Activated T-helper 2 cell treated with anti-CD3 and anti-CD28 coated beads, Interferon-gamma antibody, Interleukin-2, Interleukin-4, amounts not matched to agents 10 μg/mL and 5 μg/mL and 100 μg/mL, durations not matched to agents 14 hours and 24 hours and 36 hours (primary cell): ENCODE results near the gene PDE2A. TPM values are rescaled to one million over a fixed set of nuclear protein-coding genes. Genes with fewer than 3 reads are reported as not detected.

Experiments
- DNase-seq: peaks from one replicate; pipeline ENCODE4 v3.0.0; 2021; ENCODE audit warnings: low spot score
- H3K27ac Mint-ChIP-seq: one replicate; pipeline ENCODE4 v1.8.0; 2021; ENCODE audit warnings: mixed read lengths
- H3K27me3 Mint-ChIP-seq: one replicate; pipeline ENCODE4 v1.8.0; 2021; ENCODE audit warnings: low read depth, mixed read lengths
- H3K36me3 Mint-ChIP-seq: one replicate; pipeline ENCODE4 v1.8.0; 2021; ENCODE audit warnings: low read depth, mixed read lengths
- H3K4me1 Mint-ChIP-seq: one replicate; pipeline ENCODE4 v1.8.0; 2021; ENCODE audit warnings: low read depth, mixed read lengths
- H3K4me3 Mint-ChIP-seq: one replicate; pipeline ENCODE4 v1.8.0; 2021; ENCODE audit warnings: low read depth, mild to moderate bottlenecking, moderate library complexity, mixed read lengths
- H3K9me3 Mint-ChIP-seq: one replicate; pipeline ENCODE4 v1.8.0; 2021; ENCODE audit warnings: mixed read lengths
- intact Hi-C: fragments of 100-400 bp; cut with micrococcal nuclease; formaldehyde crosslinking; loops from one replicate; pipeline ENCODE4 v1.15.1; 2023
- total RNA-seq: library from RNA; stranded (reverse); gene quantifications from 2 replicates; pipeline ENCODE4 v1.2.3, GENCODE V29; 2022

The PDE2A gene
- total RNA-seq, 1 donor from 2014 or later = 0.62 TPM

DNA sequence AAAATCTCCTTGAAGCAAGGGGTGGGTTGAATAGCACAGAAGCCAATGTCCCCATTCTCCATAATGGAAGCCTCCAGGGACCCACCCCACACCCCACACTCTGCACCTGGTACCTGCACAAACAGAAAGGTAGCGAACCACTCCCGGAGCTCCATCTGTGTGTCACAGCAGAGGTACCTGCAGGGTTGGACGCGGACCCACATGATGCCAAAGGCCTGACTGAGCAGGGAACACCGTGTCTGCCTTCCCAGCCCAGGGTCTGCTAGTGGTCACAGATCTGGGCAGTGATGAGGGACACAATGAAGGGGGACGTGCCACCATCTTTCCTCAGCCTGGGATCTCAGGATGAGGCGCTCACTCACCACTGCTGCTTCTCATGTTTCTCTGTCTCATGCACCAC lies 13.1 kb upstream of the PDE2A start:
- no peak for DNase-seq
- Mint-ChIP-seq H3K9me3 (no peaks in the 10 kb centered on the region), H3K27ac (no peak overlapping the region), H3K36me3 (peaks cover 58% of the 10 kb centered on the region), H3K27me3 (no peaks in the 10 kb centered on the region), H3K4me3 (no peak overlapping the region), H3K4me1 (peaks cover 18% of the 10 kb centered on the region)
- intact Hi-C loops = no loop called here

DNA sequence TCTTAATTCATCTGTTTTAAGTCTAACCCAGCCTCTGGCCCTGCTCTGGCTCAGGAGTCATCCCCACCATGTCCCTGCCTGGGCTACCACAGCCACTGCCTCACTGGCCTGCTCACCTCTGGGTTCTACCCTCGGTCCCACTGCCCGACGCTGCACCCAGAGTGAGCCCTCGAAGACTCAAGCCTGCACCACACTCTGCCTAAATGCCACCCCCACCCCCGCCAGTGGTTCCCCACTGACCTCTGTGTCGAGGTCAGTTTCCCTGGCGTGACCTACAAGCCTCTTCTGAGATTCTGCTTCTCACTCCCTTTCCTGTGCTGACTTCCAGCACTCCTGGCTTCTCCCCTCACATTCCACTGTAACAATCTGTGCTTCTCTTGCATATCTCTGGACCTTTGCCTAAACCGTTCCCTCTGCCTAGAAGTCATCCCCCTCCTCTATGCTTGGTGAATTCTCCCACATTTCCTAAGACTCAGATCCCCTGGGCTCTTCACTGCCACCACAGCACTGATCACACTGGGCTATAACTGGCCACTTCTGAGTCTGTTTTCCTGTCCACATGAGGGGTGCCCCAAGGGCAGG lies 12.5 kb upstream of the PDE2A start:
- Mint-ChIP-seq H3K27me3 (no peaks in the 10 kb centered on the region), H3K9me3 (no peaks in the 10 kb centered on the region), H3K36me3 (peaks cover 55% of the 10 kb centered on the region), H3K4me1 (peaks cover 19% of the 10 kb centered on the region), H3K4me3 (no peak overlapping the region), H3K27ac (peak overlapping the region; percentile 52)
- intact Hi-C loops = loop anchor here (1.0 kb wide), 1 partner anchor 18 kb away; no protein-coding TSS in a partner anchor
- no peak for DNase-seq

DNA sequence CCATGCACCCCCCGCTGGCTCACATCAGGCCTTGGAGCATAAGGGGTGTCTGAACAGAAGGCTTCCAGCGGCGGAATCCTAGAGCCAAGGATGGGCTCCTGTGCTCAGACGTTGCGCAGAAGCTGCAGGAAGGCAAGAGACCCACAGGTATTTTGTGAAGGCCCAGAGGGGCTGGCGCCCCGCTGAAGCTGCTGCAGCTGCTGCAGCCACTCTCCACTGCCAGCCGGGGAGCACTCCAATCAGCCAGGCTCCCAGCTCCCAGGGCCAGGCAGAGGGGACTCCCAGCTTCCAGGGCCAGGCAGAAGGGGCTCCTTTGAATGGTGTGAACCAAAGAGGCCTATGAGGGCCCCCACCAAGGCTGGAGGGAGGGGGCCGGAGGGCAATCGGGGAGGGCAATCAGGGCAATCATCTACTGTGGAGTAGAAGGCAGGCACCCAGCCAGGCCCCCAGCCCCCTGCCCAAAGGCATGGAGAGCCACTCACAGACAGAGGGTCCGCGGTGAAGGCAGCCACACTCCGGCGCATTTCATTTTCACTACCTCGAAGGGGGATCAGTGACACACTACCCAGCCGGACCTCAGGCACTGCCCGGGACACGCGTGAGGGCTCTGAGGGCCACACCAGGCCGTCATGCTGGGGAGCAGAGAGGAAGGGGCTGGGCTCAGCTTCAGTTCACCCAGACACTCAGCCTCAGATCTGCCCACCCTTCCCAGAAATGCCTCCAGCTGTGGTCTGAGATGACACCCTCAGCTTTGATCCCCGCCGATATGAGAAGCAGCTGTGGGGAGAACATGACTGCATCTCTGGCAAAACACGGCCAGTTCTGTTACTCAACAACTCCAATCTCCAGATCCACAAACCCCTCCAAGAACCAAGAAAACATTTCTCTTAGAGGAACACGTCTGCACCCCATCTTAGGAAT lies 11.6 kb upstream of the PDE2A start:
- intact Hi-C loops = loop anchor here (1.0 kb wide), 1 partner anchor 18 kb away; no protein-coding TSS in a partner anchor
- Mint-ChIP-seq H3K4me3 (peak overlapping the region; percentile 22), H3K27me3 (no peaks in the 10 kb centered on the region), H3K36me3 (peaks cover 49% of the 10 kb centered on the region), H3K27ac (peak overlapping the region; percentile 52), H3K4me1 (peaks cover 22% of the 10 kb centered on the region), H3K9me3 (no peaks in the 10 kb centered on the region)
- DNase-seq = peak; percentile 20

DNA sequence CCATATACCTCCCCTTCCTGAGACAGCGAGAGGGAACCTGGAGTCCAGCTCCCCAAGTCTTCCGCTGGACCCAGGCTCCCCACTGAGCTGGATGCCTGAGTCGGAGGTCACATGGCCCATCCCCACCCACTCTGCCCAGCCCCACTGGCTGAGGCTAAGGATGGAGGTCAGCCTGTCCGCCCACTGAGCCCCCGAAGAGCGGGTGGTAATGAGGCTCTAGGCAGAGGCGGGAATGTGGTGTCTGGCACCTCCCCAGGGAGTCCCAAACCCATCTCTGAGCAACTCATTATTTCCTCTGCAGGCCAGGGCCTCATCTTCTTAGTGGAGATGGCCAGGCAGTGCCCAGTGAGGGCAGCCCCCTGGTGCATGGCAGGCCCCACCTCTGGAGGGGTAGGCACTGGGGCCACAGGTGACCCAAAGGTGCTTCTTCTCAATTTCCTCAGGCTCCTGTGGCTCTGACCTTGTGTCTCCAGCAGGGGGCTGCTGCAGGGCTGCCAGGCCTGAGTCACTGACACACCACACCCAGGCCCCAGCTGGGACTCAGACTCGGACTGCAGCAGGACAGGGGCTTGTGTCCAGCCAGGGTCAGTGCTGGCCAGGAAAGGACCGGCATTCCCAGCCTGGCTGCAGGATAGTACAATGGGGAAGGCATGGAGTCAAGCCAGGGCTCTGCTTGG lies 10.2 kb upstream of the PDE2A start:
- Mint-ChIP-seq H3K4me3 (no peak overlapping the region), H3K27me3 (peaks cover 2% of the 10 kb centered on the region), H3K36me3 (peaks cover 42% of the 10 kb centered on the region), H3K4me1 (peaks cover 22% of the 10 kb centered on the region), H3K9me3 (no peaks in the 10 kb centered on the region), H3K27ac (peak overlapping the region; percentile 73)
- DNase-seq = peak; percentile 38
- intact Hi-C loops = loop anchor here (5.0 kb wide), 1 partner anchor 212 kb away; no protein-coding TSS in a partner anchor

DNA sequence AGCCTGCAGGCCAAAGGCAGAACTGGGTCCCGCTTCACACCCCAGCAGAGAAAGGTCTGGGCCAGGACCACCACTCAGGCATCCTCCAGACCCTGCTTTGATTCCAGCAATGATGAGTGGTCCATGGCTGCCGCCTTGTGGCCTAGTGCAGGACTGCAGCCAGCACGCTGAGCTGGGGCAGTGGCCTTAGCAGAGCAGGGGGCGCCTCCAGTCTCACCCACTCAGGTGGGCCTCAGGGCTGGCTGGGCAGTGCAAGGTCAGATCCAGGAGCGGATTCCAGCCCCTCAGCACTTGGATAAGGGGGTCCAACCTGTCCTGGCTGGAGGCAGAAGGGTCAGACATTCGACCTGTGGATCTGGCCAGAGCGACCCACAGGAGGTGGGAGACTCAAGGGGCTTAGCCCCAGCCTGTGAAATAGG lies 9.6 kb upstream of the PDE2A start:
- DNase-seq = peak; percentile 63
- no peak overlapping the region for H3K4me3 Mint-ChIP-seq
- H3K27ac Mint-ChIP-seq = no peak overlapping the region
- H3K27me3 Mint-ChIP-seq = peaks cover 6% of the 10 kb centered on the region
- peaks cover 22% of the 10 kb centered on the region for H3K4me1 Mint-ChIP-seq
- peaks cover 39% of the 10 kb centered on the region for H3K36me3 Mint-ChIP-seq
- intact Hi-C loops = loop anchor here (2.0 to 5.0 kb wide), 2 partner anchors 99 to 211 kb away; no protein-coding TSS in a partner anchor
- H3K9me3 Mint-ChIP-seq = no peaks in the 10 kb centered on the region

DNA sequence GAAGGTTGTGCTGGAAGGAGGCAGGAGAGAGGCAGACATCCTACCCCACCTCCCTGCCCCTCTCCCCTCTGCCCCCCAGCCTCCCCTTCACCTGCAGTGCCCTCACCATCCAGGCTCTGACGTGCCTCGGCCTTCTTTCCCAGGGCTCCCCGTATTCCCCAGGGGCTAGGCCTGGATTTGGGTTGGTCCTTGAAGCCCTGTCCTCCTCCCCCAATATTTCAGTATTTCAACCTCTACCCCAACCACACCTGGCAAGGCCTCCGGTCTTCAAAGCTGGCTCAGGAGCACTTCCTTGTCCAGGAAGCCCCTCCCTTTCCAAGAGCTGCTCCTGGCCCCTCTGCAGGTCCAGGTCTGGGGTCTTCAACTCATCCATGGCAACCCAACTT lies 8.6 kb upstream of the PDE2A start:
- H3K9me3 Mint-ChIP-seq = no peaks in the 10 kb centered on the region
- no peak overlapping the region for H3K4me3 Mint-ChIP-seq
- H3K36me3 Mint-ChIP-seq = peaks cover 30% of the 10 kb centered on the region
- no peak for DNase-seq
- H3K27ac Mint-ChIP-seq = no peak overlapping the region
- H3K4me1 Mint-ChIP-seq = peaks cover 22% of the 10 kb centered on the region
- peaks cover 13% of the 10 kb centered on the region for H3K27me3 Mint-ChIP-seq
- intact Hi-C loops = loop anchor here (2.0 to 5.0 kb wide), 2 partner anchors 98 to 211 kb away; no protein-coding TSS in a partner anchor

DNA sequence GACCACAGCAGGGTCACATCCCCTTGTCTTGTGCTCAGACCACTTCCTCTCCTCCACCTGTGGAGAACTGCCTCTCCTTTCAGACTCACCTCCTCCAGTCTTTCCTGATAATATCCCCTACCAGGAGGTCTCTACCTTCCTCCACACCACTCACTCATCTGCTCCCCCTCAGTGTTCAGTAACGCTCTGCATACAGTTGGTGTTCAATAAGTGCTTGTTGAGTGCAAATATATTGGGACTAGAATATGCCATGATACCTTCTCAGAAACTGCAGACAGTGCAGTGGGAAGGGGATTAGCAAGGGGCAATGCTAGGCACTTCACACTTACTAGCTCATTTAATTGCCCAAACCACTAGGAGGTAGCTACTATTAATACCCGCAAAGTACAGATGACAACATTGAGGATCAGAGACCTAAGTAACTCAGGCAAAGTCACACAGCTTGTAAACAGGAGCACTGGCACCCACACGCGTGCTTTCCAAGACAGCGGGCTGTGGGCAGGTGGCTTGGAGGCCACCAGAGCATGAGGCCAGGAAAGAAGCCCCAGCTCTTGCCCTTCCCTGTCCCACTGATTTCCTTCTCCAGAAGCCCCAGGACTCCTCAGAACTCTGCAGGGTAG lies 8.1 kb upstream of the PDE2A start:
- DNase-seq = no peak
- Mint-ChIP-seq H3K36me3 (peaks cover 25% of the 10 kb centered on the region), H3K4me3 (no peak overlapping the region), H3K27ac (no peak overlapping the region), H3K27me3 (peaks cover 16% of the 10 kb centered on the region), H3K9me3 (no peaks in the 10 kb centered on the region), H3K4me1 (peaks cover 22% of the 10 kb centered on the region)
- intact Hi-C loops = loop anchor here (2.0 to 5.0 kb wide), 2 partner anchors 98 to 210 kb away; no protein-coding TSS in a partner anchor

DNA sequence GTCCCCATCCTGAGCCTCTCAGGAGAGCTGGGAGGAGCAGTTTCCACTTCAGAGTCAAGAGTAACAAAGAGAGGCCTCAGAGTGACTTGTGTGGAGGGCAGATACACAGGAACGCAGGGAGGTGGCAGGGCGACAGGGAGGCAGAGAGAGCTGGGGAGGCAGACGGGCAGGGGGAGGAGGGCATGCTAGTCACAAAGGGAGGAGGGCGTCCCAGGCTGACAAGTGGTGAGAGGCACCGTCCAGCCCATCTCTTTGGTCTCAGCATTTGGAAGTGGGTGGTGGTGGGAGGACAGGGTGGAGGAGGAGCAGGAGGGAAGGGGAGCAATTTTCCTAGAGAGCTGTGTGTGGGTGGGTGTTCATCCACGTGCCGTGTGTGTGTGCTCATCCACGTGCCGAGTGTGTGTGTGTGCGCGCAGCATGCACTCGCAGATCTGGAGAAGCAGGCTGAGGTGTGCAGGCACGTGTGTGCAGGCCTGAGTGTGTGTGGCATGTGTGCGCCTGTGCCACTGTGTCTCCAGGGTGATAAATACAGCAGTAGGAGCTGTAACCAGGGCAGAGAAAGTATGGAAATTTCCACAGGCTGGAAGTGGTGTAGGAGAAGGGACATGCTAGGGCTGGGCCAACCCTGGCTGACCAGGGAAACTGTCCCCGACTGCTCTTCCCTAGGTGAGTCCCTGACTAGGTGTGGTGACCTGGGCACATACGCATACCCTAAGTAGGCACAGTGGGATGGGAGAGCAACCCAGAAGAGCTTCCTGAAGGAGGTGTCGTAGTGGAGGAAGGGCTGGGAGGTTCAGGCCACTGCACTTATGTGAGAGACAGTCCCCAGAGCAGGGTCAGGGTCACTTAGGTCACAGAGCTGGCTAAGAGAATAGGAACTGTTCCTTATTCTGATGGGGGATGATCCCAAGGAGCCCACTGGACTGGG lies 7.3 kb upstream of the PDE2A start:
- Mint-ChIP-seq H3K36me3 (peaks cover 17% of the 10 kb centered on the region), H3K27me3 (peaks cover 20% of the 10 kb centered on the region), H3K27ac (no peak overlapping the region), H3K4me1 (peaks cover 17% of the 10 kb centered on the region), H3K9me3 (no peaks in the 10 kb centered on the region), H3K4me3 (no peak overlapping the region)
- no peak for DNase-seq
- intact Hi-C loops = loop anchor here (2.0 to 5.0 kb wide), 2 partner anchors 97 to 209 kb away; no protein-coding TSS in a partner anchor

DNA sequence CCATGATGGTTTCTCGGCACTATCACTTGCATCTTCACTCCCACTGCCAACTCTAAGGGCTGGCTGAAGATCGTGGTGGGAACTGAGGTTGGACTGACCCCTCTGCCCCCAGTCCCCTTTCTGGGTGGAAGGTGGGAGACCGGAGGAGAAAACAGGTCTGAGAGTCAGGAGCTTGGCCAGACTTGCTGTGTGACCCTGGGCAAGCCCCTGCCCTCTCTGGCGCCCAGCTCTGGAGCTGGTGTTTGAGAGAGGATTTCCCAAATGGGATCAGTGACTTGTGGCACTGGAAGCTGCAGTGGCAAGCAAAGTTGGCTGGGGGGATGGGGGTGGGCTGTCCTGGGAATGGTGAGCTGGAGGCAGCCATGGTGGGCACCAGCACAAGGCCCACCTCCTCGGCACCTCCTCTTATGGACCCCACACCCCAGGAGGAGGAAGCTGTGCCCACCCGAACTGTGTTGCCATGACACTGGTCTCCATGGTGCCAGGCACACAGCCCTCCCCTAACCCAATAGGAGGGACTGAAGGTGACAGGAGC lies 6.5 kb upstream of the PDE2A start:
- no peak overlapping the region for H3K27ac Mint-ChIP-seq
- peaks cover 26% of the 10 kb centered on the region for H3K27me3 Mint-ChIP-seq
- H3K4me3 Mint-ChIP-seq = no peak overlapping the region
- peaks cover 9% of the 10 kb centered on the region for H3K4me1 Mint-ChIP-seq
- peaks cover 11% of the 10 kb centered on the region for H3K36me3 Mint-ChIP-seq
- DNase-seq = no peak
- H3K9me3 Mint-ChIP-seq = no peaks in the 10 kb centered on the region
- intact Hi-C loops = loop anchor here (5.0 kb wide), 1 partner anchor 208 kb away; no protein-coding TSS in a partner anchor

DNA sequence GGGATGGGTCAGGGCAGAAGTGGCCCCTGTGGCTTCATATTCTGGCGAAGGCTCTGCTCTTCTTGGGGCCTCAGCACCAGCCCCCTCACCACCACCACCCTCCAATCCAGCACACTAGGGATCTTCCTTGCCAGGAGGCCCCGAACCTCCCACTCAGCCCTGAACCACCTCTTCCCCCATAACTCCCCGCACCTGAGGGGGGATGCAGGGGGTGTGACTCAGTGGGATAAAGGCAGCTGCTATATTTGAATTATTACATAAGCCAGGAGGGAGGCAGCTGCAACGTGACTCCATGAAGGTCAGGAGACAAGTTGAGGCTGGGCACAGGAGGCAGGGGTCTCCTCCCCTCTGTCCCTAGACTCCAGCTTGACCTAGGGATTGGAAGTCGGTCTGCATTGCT lies 5.6 kb upstream of the PDE2A start:
- Mint-ChIP-seq H3K4me3 (no peak overlapping the region), H3K9me3 (no peaks in the 10 kb centered on the region), H3K27ac (no peak overlapping the region), H3K27me3 (peaks cover 33% of the 10 kb centered on the region), H3K36me3 (peaks cover 11% of the 10 kb centered on the region), H3K4me1 (peaks cover 9% of the 10 kb centered on the region)
- DNase-seq = no peak
- intact Hi-C loops = loop anchor here (5.0 kb wide), 1 partner anchor 208 kb away; no protein-coding TSS in a partner anchor

DNA sequence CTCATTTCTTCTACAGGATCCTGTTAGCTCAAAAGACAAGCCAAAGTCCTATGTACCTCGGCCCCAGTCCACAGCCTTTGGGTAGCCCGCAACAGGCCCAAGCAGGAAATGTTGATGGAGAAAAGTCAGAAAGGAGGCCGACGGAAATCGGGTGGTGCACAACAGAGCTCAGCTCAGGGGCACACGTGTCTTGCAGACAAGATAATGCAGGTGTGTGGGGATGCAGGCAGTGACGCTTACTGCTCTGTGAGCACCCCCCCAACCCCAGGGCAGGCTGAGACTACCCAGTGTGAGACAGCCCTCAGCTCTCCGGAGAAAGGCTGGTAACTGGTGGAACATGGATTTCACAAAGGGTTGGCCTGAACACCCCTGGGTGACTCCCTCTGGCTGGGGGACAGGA lies 4.3 kb upstream of the PDE2A start:
- no peak for DNase-seq
- peaks cover under 1% of the 10 kb centered on the region for H3K36me3 Mint-ChIP-seq
- no peaks in the 10 kb centered on the region for H3K9me3 Mint-ChIP-seq
- intact Hi-C loops = no loop called here
- H3K27me3 Mint-ChIP-seq = peaks cover 44% of the 10 kb centered on the region
- no peak overlapping the region for H3K4me3 Mint-ChIP-seq
- H3K27ac Mint-ChIP-seq = no peak overlapping the region
- peaks cover 6% of the 10 kb centered on the region for H3K4me1 Mint-ChIP-seq
